ENCODE measurements around the gene UQCC5.

The UQCC5 gene, protein sequence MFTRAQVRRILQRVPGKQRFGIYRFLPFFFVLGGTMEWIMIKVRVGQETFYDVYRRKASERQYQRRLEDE

DNA sequence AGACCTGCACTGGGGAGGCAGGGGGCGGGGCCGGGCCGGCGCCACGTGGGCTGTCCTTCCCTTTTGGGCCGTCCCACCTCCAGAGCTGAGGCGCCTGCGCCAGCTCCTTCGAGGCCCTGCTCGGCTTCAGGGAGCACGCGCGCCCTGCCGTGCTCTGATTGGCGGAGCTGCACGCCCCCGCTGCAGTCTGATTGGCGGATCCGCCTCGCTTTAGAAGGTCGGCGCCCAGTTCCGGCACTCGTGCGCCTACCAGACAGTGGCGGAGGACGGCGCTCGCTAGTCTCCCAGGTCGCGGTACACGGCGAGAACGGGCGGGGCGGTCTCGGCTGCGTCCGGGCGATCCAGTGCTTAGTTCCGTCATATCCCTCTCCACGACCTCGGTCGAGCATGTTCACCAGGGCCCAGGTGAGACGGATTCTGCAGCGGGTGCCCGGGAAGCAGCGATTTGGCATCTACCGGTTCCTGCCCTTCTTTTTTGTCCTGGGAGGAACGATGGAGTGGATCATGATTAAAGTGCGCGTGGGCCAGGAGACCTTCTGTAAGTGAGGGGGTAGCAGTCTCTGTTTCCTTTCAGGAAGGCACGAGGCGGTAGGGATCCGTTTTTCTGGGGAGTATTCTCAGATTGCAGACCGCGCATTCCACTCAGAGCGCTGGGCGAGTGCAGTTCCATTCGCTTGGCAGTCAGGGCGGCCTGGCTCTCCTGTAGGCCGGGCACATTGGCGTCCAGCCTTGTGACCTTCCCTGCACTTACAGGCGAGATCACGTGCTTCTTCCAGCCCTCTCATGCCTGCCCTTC, at the start of gene UQCC5:
TSS of gene UQCC5 (plus strand) at position 237 of the 796 bp plus-strand sequence. CDS start at position 388, 151 bp downstream.
- peak; percentile 92 to 95 (median 93) for DNase-seq (ENCODE audit: low read depth in 3 of 3, low spot score in 1 of 3)

DNA sequence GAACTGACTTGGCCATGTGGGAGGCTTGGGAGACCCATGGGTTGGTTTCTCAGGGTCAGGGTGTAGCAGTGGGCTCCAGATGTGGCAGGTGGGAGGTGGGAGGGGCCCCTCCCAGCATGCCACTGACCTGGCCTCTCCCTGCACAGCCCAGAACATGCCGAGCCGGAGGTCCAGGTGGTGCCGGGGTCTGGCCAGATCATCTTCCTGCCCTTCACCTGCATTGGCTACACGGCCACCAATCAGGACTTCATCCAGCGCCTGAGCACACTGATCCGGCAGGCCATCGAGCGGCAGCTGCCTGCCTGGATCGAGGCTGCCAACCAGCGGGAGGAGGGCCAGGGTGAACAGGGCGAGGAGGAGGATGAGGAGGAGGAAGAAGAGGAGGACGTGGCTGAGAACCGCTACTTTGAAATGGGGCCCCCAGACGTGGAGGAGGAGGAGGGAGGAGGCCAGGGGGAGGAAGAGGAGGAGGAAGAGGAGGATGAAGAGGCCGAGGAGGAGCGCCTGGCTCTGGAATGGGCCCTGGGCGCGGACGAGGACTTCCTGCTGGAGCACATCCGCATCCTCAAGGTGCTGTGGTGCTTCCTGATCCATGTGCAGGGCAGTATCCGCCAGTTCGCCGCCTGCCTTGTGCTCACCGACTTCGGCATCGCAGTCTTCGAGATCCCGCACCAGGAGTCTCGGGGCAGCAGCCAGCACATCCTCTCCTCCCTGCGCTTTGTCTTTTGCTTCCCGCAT, 49.2 kb upstream of the UQCC5 start:
- no peak for DNase-seq (ENCODE audit: low read depth in 3 of 3, low spot score in 1 of 3)

DNA sequence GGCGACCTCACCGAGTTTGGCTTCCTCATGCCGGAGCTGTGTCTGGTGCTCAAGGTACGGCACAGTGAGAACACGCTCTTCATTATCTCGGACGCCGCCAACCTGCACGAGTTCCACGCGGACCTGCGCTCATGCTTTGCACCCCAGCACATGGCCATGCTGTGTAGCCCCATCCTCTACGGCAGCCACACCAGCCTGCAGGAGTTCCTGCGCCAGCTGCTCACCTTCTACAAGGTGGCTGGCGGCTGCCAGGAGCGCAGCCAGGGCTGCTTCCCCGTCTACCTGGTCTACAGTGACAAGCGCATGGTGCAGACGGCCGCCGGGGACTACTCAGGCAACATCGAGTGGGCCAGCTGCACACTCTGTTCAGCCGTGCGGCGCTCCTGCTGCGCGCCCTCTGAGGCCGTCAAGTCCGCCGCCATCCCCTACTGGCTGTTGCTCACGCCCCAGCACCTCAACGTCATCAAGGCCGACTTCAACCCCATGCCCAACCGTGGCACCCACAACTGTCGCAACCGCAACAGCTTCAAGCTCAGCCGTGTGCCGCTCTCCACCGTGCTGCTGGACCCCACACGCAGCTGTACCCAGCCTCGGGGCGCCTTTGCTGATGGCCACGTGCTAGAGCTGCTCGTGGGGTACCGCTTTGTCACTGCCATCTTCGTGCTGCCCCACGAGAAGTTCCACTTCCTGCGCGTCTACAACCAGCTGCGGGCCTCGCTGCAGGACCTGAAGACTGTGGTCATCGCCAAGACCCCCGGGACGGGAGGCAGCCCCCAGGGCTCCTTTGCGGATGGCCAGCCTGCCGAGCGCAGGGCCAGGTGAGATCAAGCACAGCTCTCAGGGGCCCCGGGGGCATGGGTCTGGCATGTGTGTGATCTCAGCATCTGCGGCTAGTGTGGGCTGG, 48.4 kb upstream of the UQCC5 start:
- DNase-seq (ENCODE audit: low read depth in 3 of 3, low spot score in 1 of 3), result no peak

DNA sequence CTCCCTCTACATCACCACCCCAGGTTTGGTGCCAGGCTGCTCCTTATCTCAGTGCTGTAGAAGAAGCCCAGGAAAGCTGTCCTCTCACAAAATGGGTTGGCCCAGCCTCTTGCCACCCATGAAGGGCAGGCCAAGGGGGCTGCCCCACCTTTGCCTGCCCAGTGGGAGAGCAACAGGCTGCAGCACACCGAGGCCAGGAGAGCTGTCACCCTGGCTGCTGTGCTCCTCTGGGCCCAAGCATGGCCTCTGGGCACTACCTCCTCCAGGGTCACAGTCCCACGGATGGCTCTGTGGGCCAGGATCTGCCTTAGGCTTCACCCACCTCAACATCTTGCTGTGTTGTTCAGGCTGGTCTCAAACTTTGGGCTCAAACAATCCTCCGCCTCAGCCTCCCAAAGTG, 47.7 kb upstream of the UQCC5 start:
- DNase-seq (ENCODE audit: low read depth in 3 of 3, low spot score in 1 of 3), result no peak

DNA sequence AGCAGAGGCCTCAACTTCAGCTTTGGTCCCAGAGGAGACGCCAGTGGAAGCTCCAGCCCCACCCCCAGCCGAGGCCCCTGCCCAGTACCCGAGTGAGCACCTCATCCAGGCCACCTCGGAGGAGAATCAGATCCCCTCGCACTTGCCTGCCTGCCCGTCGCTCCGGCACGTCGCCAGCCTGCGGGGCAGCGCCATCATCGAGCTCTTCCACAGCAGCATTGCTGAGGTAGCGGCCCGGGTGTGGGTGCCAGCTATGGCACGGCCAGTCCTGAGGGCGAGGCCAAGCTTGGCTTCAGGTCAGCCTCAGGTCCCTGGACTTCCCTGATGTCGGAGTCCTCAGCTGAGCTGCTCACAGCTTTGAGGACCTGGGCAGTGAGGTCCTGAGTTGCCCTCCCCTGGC, 47.0 kb upstream of the UQCC5 start:
- no peak for DNase-seq (ENCODE audit: low read depth in 3 of 3, low spot score in 1 of 3)

DNA sequence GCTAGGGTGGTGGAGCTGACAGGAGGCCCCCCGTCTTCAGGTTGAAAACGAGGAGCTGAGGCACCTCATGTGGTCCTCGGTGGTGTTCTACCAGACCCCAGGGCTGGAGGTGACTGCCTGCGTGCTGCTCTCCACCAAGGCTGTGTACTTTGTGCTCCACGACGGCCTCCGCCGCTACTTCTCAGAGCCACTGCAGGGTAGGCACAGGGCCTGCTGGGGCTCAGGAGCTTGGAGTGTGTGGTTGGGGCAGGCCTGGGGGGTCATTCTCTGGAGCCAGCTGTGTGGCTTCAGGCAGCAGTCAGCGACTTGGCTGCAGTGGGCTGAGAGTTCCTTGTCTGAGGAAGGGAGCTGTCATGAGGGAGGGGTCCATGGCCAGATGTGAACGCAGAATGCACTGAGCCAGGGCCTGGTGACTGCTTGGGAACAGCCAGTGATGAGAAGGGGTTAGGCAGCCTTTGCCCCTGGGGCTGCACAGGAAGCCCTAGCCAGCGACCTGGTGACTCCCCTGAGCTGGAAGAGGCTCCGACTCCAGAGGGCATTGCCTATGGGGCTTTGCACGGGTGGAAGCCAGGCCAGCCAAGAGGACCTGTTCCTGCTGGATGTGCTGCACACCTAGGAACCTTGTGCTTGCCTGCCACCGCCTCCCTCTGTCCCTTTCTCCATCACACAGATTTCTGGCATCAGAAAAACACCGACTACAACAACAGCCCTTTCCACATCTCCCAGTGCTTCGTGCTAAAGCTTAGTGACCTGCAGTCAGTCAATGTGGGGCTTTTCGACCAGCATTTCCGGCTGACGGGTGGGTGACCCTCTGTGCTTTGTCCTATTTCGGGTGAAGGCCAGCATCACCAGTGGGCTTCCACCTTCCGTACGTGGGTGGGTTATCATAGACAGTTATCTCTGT, 46.1 kb upstream of the UQCC5 start:
- DNase-seq (ENCODE audit: low read depth in 3 of 3, low spot score in 1 of 3), result no peak

DNA sequence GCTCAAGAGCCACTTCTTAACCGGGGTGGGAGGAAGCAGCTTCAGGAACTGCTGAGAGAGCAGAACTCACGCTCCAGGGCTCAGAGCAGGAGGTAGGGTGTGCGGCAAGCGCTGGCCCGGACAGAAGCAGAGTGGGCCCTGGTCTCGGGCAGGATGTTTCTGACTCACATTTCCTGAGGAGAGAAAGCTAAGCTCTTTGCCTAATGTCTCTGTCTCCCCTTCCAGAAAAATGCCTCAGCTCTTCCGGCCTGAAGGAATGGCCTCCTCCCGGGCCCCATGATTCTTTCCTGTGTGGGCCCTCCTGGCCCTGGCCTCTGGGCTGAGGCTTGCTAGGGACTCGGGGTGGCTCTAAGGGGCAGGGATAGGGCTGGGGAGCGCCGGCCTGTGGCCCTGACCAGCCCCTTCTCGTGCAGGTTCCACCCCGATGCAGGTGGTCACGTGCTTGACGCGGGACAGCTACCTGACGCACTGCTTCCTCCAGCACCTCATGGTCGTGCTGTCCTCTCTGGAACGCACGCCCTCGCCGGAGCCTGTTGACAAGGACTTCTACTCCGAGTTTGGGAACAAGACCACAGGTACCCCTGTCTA, 45.4 kb upstream of the UQCC5 start:
- DNase-seq (ENCODE audit: low read depth in 3 of 3, low spot score in 1 of 3), result no peak

DNA sequence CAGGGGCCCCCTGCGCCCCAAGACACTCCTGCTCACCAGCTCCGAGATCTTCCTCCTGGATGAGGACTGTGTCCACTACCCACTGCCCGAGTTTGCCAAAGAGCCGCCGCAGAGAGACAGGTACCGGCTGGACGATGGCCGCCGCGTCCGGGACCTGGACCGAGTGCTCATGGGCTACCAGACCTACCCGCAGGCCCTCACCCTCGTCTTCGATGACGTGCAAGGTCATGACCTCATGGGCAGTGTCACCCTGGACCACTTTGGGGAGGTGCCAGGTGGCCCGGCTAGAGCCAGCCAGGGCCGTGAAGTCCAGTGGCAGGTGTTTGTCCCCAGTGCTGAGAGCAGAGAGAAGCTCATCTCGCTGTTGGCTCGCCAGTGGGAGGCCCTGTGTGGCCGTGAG, 44.3 kb upstream of the UQCC5 start:
- no peak for DNase-seq (ENCODE audit: low read depth in 3 of 3, low spot score in 1 of 3)

DNA sequence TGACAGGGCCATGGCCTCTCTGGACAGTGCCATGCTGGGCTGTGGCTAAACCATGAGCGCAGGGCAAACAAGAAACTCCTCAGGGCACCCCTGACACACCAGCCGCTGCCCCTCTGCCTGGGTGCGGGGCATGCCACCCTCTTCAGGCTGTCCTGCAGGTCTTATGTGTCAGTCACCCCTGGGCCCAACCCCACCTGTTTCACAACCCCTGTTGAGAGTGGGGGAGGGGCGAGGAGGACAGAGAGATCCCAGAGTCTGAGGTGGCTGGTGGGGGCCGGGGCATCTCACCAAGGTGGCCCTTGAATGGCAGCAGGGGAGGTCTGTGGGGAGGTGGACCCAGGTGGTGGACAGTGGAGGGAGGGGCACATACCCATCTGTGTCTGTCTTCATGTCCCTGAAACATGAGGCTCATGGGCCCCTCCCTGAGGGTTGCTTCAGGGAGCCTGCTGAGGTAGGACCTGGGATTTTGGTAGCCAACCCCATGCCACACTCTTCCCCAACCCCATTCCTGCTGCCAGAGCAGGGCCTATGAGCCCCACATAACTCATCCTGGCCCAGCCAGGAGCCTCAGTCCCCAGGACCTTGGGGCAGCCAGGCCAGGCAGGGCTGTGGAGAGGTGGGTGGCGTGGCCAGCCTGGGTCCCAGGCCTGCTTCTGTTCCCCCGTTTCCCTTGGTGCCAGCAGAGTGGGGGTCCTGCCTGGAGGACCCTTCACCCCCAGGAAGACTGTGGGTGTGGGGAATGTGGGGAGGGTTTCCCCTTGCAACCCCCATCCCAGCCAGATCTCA, 43.0 kb upstream of the UQCC5 start:
- no peak for DNase-seq (ENCODE audit: low read depth in 3 of 3, low spot score in 1 of 3)

DNA sequence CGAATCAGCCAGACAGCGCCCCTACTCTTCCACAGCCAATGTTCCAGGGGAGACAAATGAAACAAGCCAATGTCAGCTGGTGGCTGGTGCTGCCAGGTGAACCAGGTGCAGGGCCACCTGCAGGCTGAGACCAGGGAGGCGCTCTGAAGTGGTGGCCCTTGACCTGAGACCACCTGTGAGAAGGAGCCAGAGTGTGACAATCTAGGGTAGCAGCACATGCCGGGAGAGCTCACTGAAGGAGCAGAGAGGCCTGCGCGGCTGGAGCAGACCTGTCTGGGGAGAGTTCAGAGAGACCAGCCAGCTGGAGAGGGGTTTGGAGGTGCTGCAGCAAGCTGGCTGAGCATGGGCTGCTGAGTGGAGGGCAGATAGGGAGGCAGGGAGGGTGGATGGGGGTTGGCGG, 42.0 kb upstream of the UQCC5 start:
- no peak for DNase-seq (ENCODE audit: low read depth in 3 of 3, low spot score in 1 of 3)

DNA sequence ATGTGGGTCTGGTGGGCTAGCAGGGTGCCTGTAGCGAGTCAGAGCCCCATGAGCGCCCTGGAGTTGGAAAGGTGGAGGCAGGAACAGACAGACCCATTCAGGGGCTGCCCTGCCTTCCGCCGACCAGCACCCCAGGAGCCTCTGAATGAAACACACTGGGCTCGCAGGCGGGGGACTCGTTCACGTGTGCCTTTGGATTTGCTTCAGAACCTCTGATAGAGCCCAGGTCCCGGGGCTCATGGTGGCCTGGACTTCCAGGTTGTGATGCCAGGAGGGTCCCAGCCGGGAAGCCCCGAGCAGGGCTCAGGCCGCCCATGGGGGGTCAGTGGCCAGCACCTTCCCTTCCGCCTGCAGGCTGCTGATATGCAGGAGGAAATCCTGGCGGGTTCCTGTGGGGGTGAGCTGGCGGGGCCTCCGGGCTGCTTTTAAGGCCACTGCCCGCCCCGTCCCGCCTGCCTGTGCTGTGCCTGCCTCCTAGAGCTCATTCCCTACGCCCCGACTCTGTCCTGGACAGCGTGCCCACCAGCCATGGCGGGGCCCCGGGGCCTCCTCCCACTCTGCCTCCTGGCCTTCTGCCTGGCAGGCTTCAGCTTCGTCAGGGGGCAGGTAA, 41.4 kb upstream of the UQCC5 start, which contains the start of gene STAB1:
TSS of gene STAB1 (plus strand) at position 453 of the 610 bp plus-strand sequence. CDS start at position 529, 76 bp downstream.
- DNase-seq (ENCODE audit: low read depth in 3 of 3, low spot score in 1 of 3), result no peak

DNA sequence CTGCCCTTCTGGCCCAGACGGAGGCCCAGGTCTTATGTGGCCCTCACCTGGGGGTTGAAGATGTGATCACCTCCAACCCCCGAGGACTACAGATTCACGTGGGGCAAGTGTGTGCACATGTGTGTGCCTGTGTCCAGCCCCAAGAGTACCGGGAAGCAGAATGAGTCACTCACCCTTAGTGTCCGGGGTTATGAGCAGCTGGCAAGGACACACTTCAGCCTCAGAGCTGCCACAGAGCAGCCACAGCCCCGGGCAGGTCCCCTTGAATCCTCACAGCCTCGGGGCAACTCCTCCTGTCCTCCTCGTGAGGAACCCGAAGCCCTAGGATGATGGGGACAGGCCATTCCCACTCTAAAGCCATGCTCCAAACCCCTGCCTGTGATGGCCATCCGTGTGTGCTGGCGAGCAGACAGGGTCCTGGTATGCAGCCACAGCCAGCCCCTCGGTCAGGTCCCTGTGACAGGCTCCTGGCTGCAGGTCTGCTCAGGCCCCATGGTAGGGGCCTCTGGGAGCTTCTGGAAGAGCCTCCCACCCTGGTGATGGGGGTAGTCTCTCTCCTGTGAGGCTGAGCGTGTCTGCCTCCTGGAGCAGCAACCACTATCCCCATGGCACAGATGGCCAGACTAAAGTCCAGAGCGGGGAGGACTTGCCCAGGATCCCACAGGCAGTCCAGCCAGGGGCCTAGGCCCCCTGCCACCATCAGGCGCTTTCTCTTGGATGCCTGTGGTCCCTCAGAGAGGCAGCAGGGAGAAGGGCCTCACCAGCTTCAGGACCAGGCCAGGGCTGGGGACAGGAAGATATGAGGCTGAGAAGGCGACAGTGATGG, 40.4 kb upstream of the UQCC5 start:
- no peak for DNase-seq (ENCODE audit: low read depth in 3 of 3, low spot score in 1 of 3)

DNA sequence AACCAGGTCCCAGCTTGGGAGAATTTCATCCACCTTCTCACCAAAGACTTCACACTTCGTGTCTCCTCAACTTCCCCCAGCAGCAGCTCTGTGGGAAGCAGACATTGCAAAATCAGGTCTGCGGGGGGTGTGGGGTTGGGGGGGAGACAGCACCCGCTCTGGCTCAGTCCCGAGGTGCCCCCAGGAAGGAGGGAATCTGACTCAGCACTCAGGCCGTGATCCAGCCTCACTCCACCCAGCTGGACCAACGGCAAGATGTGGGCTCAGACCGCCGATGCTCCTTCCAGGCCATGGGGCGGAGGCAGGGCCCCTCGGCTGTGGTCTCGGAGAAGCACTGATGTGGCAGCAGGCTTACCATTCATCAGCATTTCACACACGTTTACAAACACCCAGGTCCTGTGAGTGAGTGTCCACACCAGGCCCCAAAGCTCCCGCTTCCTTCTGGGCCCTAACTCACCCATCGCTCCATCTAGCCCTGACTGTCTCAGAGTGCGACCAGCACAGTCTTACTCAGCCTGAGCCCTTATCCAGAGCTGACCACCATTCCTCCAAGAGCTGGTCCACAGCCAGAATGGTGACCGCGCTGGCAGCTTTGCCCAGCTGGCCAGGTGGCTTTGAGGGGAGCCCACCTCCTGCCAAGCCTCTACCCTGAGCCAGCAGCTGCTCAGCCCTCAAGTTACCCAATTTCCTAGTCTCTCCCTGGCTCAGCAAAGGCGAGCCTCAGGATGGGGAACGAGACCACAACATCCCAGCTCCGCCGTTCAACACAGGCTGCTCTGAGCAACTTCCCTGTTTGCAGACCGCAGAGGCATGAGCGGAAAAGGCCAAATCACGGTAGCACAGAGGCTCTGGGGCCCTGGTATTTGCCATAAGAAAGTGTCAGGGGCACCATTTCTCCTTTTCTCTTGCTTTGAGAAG, 38.0 kb upstream of the UQCC5 start:
- no peak for DNase-seq (ENCODE audit: low read depth in 3 of 3, low spot score in 1 of 3)

DNA sequence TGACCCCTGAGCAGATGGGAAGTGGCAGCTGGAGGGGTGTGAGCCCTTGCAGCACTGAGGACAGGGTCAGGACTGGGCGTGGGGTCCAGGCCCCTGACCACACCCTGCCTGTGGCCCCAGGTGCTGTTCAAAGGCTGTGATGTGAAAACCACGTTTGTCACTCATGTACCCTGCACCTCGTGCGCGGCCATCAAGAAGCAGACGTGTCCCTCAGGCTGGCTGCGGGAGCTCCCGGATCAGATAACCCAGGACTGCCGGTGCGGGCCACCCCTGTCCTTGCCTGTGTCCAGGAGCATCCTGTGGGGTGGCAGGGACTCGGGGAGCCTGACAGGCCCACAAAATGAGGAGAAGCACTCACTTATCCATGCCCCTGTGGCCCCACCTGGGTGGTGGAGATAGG, 35.4 kb upstream of the UQCC5 start:
- DNase-seq (ENCODE audit: low read depth in 3 of 3, low spot score in 1 of 3), result no peak

DNA sequence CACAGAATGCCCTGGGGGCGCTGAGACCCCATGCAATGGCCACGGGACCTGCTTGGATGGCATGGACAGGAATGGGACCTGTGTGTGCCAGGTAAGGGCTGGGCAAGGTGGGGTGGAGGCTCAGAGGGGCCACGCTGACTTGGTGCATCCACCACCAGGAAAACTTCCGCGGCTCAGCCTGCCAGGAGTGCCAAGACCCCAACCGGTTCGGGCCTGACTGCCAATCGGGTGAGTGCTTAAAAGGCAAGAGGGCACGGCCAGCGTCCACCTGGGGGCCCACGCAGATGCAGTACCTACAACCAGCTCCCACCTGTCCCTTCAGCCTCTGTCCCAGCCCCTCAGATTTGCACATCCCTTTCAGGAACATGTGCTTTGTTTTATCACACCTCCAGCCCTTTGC, 34.4 kb upstream of the UQCC5 start:
- DNase-seq (ENCODE audit: low read depth in 3 of 3, low spot score in 1 of 3), result no peak

DNA sequence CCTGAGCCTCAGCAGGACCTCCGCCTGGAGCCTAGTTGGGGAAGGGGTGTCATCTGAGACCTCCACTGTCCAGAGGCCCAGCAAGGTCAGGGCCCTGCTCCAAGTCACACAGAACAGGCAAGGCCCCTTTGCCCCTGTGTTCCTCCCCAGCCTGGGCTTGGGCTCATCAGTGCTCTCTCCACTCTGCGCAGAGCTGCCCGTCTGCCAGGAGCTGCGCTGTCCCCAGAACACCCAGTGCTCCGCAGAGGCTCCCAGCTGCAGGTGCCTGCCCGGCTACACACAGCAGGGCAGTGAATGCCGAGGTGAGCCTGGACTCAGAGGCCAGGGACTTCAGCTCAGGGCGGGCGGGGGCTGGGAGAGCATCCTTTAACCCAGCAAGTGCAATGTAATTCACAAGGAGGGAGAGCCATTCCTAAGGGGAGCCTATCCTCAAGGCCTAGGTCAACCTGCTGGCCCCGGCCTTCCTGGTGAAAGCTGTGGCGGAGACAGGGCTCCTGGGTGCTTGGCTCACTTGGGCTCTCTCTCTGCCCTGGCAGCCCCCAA, 33.5 kb upstream of the UQCC5 start:
- DNase-seq (ENCODE audit: low read depth in 3 of 3, low spot score in 1 of 3), result no peak

Data from stimulated activated CD4-positive, alpha-beta T cell treated with anti-CD3 and anti-CD28 coated beads, TNF-alpha, amount 100 ng/mL, for 1 hour (primary cell).